ENCODE results near the gene SLFN13.
"Not testable (repeated sequence)": the region's sequence is repeated elsewhere in the genome, so short reads cannot be mapped to it uniquely, and the experiment has no call there.

The SLFN13 gene

GRCh38 chr17:35429702-35430101 lies 18.9 kb downstream of the SLFN13 start:
- DNase-seq = no peak

GRCh38 chr17:35428229-35428628 lies 20.3 kb downstream of the SLFN13 start:
- no peak for DNase-seq

GRCh38 chr17:35423761-35424160 lies 24.8 kb downstream of the SLFN13 start:
- no peak for DNase-seq

DNA sequence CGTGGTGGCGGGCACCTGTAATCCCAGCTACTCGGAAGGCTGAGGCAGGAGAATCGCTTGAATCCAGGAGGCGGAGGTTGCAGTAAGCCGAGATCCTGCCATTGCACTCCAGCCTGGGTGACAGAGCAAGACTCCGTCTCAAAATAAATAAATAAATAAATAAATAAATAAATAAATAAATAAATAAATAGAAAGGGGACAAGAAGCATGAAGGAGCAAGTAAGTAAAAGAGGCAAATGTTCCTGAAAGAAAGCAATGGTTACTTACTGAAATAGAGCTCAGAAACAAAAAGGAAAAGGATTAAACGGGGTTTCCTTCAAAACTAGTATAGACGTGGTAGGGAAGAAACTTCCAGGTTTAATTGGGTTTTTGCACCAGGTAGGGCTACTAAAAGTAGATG lies 27.5 kb downstream of the SLFN13 start:
- DNase-seq = not testable (repeated sequence)

- DNase-seq = no peak
Measured at GRCh38 chr17:35416659-35417058, 31.9 kb downstream of the SLFN13 start.

DNA sequence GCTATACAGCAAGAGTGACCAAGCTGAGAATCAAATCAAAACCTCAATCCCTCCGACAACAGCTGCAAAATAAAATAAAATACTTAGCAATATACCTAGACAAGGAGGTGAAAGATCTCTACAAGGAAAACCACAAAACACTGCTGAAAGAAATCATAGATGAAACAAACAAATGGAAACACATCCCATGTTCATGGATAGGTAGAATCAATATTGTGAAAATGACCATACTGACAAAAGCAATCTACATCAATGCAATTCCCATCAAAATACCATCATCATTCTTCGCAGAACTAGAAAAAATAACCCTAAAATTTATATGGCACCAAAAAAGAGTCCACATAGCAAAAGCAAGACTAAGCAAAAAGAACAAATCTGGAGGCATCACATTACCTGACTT lies 33.9 kb downstream of the SLFN13 start:
- not testable (repeated sequence) for DNase-seq

- no peak for DNase-seq
Measured at GRCh38 chr17:35414247-35414646, 34.3 kb downstream of the SLFN13 start.

DNA sequence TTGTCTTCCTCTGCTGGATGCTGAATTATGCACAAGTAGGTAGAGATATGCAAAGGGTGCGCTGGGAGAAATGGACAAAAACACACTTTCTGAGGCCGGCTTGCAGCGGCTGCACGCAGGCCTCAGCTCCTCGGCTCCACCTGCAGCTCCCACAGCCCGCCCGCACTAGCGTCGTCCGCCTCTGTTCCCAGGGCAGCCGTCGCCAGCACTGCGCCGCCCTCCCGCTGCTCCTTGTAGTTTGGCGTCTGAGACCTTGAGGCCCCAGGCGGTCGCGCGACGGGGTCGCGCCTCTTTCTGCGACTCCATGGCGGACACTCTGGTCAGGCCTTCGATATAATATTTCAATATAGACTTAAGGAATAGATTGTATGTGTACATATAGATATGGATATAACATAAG lies 41.0 kb downstream of the SLFN13 start:
- DNase-seq = no peak

DNA sequence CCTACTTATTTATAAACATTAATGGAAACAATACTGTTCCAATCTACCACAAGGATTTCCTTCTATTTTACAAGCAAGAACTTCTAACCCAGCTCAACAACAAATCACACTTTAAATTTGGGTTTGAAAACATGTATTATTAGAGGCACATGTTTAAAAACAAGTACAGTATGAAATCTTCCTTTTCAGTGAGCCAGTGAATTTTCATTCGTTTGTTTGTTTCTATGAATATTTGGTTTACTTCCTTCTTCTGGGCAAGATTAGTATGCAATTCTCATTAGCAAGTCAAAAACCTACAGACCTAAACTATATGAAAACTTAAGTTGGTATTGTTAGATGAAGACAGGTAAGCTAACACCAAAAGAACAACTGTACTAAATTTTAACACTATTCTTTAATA lies 42.0 kb downstream of the SLFN13 start:
- DNase-seq = no peak

GRCh38 chr17:35404360-35404759 lies 44.2 kb downstream of the SLFN13 start:
- DNase-seq = no peak

DNA sequence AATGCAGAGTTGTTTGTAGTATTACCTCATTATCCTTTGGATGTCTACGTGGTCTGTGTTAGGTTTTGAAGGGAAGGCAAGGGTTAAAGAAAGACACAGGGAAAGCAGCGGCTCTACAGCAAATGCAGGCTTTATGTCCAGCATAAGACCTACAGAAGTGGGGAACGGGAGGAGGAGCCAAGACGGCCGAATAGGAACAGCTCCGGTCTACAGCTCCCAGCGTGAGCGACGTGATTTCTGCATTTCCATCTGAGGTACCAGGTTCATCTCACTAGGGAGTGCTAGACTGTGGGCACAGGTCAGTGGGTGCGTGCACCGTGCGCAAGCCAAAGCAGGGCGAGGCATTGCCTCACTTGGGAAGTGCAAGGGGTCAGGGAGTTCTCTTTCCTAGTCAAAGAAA lies 54.8 kb downstream of the SLFN13 start:
- not testable (repeated sequence) for DNase-seq

GRCh38 chr17:35390663-35391062 lies 57.9 kb downstream of the SLFN13 start:
- DNase-seq = no peak

- no peak for DNase-seq
Measured at GRCh38 chr17:35390156-35390555, 58.4 kb downstream of the SLFN13 start.

DNA sequence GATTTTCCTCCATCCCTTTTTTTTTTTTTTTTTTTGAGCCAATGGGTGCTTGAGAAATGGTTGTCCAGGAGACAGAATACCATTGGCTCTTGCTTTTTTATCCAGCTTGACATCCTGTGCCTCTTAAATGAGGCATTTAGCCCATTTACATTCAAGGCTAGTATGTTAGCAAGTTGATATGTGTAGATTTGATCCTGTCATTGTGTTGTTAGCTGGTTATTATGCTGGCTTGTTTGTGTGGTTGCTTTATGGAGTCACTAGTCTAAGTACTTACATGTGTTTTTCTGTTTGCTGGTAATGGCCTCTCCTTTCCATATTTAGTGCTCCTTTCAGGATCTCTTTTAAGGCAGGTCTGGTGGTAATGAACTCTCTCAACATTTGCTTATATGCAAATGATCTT lies 61.1 kb downstream of the SLFN13 start:
- no peak for DNase-seq

Data from activated CD4-positive, alpha-beta T cell treated with anti-CD3 and anti-CD28 coated beads, Interleukin-2, amount 50 U/mL, for 48 hours (primary cell).